Colon (tissue), 2 donors: Measurements from ENCODE around the gene WWTR1.

Source experiments
- FAIRE-seq: peaks from 2 replicates; lab custom pipeline; 2012; peaks lifted over from hg19 to GRCh38; lab: Jason Lieb, UNC
- donor health status: control.
- donor health status: control.

The WWTR1 gene

DNA sequence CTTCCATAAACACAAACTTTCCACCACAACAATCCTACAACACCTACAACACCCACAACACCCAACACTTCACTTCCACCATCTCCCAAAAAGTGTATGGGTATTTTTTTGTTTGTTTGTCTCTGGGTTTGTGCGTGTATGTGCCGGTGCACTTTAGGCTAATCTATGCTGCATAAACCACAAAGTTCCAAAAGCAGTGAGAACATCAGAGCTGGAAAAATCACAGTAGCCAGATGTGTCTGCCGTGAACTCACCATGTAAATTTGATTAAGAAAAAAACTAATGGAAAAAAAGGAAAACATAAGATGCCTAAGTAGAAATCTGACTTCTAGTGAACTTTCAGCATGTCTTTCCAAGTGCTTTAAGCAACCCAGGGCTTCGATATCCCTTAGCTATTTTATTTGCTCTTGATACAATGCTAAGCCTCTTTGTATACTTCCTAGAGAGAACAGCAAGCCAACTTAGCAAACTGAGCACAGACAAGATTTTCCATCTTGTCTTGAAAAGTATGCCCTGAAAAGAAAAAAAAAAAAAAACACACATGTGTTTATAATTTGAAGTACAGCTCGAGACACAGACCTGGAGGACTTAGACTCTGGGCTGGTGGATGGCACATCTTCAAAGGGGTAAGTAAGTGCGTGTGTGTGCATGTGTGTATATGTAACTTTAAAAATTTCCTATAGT, 91.4 kb downstream of the WWTR1 start:
- no peak for FAIRE-seq

DNA sequence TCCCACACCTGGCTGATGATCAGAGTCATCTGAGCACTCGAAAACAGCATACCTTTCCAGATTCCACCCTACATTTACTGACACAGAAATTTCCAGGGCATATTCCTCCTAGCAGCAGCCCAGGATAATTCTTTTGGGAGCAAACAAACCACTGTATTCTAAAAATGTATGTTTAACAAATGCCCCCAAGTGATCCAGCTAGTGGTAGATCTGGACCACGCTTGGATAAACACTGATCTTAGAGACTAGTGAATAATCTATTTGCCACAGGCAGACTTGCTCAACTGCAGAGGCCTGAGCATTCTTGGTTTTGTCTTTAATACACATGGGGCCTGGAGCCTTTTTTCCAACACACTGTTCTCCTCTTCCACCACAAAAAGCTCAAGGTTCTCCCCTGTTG, 93.7 kb downstream of the WWTR1 start:
- no peak for FAIRE-seq

DNA sequence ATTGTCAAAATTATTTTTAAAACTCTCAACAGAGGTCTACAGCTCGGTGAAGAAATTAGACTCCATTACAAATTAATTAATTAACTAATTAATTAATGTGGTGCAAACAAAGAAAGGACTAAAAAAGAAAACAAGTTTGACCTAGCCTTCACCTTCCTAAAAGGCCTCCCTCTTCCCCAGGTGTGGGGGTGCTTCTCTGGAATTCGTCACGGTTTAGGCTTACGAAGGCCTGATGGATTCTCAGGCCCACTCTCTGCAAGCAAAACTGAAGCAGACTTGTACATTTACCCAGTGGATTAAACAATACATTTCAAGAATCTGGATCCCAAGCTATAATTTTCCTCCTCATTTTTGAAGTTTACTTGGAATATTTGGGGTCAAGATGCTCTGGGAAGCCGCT, 94.7 kb downstream of the WWTR1 start:
- no peak for FAIRE-seq

DNA sequence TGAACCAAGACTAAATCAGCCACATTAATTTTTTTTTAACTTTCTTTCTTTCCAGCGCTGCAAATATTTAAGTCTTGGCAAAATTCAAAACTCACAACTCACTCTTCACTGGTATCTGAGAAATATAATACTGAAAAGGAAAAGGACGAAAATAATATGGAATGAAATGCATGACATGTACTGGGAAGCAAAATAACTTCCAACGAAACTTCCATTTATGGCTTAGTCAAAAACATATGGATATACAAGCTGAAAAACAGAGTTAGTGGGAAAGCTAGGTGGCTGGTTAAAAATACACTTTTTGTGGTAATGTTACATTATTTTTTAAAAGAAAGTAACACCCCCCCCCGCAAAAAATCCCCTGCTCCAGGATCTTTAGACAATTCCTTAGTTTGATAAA, 97.2 kb downstream of the WWTR1 start:
- no peak for FAIRE-seq

DNA sequence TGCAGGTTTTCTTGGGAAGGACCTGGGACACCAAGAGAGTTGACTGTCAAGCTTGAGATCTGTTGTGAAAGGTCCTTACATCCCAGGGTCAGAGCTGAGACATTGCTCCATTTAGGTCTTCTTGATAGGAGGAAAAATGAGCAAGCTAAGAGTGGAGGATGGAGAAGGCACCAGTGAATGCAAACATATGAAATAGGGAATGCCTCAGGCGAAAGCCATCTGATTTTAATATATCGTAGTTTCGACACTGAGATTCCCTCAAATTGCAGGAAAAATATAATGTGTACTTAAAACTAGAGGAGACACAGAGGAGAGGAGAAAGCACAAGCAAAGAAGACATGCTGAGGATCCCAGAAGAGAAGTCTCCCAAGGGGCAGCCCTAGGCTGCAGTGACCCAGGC, 97.8 kb downstream of the WWTR1 start:
- no peak for FAIRE-seq

DNA sequence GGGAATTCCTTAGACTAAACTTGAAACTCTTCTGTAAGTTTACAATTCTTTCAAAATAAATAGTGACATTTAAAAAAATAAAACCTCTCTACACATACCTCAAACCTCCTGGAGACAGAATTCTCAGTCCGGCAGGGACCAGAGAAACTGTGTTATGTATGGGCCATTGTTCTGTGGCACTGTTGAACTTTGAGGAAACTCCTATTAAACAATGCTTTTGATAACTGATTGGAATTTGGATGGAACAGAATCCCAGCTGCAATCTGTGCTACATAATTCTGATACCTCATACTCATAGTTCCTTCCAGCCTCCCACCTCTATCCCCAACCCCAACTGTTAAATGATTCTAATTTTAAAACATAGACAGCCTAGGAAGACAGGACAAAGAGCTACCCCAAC, 98.3 kb downstream of the WWTR1 start:
- no peak for FAIRE-seq

DNA sequence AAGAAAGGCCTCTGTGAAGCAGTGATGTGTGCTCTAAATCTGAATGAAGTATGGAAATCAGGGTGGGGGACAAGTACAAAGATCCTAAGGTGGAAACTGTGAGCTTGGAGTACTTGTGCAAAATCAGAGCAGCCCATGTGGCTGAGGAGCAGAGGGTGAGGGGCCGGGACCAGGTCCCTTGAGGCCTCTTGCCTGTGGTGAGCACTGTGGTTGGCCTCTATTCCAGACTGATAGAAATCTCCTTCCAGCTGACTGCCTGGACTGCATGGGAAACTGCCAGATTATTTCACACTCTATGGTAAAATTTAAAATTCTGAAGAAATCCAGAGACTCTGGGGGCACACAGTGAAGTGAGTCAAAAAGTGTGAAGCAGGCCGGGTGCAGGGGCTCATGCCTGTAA, 101.9 kb downstream of the WWTR1 start:
- no peak for FAIRE-seq

DNA sequence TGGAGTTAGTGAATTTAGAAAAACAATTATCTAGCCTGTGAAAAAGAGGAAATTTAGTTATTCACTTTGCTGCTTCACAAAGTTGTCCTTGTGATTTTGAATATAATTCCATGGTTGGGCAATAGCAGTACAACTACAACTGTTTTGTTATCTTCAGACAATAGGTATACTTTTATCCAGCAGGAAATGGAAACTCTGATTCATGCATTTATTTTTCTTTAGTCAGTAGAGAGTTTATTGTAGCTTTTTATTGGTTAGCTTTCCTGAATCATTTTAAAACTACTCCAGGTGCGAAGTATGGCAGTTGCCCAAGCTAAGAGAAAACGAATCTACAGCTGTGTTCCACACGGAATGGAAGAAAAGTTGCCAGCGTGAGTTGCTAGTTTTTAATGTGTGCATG, 103.0 kb downstream of the WWTR1 start:
- FAIRE-seq = no peak

DNA sequence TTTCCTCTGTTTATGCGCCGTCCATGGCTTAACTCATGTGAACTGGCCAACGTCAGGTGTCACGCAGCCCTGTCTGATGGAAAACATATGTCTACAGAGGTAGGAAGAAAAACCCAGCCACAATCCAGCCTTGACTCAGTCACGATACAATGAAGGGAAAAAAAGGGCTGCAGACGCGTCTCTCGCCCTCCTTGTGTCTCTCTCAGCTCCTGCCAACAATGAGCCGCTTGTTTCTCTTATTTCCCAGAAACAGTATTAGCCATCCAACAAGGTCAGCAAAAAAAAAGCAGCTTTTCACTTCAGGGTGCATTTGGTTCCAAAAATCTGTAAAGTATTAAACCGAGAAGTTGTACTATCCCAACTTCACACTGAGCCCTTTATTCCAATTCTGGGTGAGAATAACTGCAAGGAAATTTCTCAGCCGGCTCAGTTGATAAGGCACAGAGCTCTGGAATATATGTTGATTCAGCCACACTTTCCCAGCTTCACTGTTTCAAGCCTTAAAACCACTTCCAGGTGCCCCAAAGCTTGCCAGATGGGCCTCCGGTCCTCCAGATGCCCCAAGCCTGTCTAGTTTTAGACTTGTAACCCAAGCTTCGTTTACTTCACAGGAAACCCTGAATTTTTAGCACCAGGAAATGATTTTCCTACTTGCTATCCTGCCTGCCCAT, 103.9 kb downstream of the WWTR1 start:
- FAIRE-seq = no peak

DNA sequence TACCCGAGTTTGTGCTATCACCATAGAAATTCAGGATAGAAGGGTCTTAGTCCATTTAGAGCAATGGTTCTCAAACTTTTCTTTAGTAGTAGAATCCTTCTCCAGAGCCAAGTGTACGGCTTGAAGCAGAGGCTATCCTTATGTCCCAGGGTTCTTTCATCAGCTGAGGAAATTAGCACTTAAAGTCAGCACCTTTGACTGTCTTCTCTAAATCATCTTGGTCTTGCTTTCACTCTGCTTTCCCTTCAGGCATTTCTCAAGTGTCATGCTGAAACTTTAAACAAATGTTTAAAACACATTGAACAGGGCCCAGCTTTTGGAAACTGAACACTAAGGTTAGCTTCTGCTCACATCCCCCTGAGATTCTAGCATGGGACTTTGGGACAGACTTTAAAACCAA, 105.1 kb downstream of the WWTR1 start:
- no peak for FAIRE-seq

DNA sequence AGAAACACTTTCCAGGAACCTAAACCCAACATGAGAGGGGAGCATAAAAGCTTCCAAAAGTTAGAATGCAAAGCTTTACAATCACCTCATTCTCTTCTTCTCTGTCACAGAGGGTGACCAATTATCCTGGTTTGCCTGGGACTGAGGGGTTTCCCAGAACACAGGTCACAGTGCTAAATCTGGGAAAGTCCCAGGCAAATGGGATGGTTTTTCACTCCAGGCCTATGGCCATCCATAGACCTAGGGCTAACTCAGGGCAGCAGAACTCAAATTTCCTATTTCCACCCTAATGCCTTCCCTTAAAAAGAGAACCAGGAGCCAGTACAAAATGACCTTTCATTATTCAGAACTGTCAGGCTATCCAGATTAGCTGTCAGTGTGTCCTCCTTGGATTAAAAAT, 106.3 kb downstream of the WWTR1 start:
- no peak for FAIRE-seq

DNA sequence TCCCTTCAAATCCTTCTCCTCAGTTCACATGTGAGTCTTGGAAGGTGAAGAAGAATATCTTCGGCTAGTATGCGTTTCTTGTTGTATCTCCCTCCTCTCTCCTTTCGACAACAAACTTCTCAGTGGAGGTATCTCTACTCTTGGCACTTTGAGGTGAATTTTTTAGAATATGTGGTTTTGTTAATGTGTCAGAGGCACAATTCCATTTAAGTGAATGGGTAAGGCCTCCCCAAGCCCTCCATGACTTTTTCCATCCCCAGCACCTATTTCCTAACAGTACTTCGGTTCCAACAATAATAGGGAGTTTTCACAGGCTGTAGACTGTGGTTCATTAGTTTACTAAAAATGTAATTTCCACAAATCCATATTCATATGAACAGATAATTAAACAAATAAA, 109.2 kb downstream of the WWTR1 start:
- FAIRE-seq = no peak

DNA sequence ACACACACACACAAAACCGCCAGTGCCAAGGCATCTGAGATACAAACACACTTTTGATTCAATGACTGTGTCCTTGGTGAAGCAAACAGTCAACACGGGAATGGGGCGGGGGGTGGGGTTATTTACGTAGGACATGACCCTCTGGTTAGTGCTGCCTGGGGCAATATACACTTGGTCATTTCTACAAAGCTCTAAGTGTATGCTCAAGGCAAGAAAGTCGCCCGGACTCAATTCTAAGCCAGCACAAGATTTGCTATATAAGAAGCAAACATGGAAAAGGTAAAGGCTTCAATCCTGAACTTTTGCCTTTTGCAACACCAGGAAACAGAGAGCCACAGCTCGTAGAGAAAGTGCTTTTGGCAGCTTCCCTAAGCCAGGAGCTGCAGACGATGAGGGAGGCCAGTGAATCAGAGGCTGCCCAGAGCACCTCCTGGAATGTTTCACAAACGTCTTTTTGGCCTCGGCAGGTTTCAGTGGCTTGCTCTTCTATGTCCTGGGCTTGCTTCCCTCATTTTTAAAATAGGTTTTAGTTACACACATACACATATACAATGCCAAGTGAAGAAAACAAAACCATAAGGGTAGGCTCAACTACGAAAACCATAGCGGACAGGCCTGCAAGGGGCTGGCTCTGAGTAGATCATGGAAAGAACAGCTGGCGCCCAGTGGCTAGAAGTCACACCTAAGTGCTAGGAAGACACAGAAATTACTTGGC, 109.7 kb downstream of the WWTR1 start:
- FAIRE-seq = no peak

DNA sequence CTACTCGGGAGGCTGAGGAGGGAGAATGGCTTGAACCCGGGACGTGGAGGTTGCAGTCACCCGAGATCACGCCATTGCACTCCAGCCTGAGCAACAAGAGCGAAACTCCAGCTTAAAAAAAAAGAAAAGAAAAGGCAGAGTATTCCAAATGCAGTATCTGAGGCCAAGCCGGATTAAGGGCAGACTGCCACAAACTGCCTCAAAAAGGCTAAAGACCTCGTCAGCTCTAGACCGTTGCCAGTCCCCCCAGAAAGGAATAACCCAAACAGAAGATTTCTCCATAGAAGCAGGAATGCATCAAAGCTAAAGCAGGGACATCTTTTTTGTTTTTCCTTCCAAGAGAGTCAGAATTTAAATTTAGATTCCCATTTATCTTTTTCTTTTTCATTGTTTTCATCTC, 110.4 kb downstream of the WWTR1 start:
- no peak for FAIRE-seq

DNA sequence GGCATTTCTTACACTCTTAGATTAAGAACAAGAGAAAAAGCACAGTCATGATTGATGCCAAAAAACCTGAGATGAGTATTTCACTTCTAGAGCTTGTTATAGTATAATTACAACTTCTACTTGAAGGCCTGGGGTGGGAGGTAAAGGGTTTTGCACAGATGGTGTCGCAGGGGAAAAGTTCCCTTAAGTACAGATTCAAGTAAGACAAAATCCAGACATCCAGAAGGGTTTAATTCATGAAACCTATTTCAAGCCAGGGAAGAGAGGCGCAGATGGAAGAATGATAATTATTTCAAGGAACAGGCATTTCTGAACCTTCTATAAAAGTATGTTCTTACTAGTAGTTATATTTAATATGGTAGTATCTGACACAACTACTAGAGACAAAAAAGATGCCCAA, 112.8 kb downstream of the WWTR1 start:
- FAIRE-seq = no peak

DNA sequence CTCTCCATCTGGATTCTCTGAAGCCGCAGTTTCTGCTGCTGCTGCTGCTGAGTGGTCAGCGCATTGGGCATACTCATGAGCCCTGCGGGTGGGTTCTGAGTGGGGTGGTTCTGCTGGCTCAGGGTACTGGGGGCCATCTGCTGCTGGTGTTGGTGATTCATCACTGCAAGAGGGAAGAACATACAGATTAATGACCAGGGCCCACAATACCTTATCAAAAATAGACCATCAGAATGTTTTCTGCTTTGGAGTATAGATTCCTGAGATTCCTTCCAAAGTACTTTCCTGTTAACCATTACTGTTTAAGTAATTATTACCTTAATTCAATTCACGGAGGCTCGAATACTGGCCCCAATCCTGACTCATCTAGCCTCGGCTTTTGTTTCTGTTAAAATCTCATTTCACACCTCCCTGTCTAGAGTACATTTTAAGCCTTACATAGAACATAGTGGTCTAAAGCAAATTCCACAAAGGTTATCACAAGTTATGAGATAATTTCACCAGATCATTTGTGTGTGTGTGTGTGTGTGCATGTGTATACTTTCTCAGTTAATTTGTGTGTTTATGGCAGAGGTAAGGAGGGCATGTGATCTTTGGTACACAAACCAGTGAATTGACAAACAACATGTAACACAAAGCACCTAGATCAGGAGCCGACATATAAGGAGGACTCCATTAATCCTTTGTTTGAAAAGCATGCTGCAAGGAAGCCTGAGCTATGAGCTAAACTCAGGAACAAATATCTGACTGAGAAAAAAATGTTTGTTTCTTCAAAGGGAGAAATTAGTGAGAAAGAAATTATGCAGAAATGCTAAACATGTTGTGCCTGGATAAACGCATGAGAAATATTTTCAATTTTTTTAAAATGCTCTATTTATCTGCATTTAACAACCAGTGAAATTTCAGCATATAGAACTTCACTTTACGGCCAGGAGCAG, 115.2 kb downstream of the WWTR1 start:
- FAIRE-seq = no peak

DNA sequence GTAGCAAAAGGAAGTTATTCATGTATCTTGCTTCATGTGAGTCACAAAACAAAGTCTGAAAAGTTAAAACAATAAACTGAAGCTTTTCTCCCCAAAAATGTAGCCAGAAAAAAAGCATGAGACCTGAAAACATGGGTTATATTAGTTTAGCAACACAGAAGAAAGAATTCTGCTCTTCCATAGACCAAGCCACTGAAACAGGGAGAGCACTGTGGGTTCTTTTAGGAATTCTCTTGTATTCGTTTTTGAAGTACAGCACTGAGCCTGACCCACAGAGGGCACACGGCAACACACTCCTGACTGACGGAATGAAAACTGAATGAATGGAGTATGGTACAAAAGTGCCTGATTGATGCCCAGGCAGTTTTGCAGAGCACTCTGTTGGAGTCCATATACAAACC, 116.7 kb downstream of the WWTR1 start:
- FAIRE-seq = no peak

DNA sequence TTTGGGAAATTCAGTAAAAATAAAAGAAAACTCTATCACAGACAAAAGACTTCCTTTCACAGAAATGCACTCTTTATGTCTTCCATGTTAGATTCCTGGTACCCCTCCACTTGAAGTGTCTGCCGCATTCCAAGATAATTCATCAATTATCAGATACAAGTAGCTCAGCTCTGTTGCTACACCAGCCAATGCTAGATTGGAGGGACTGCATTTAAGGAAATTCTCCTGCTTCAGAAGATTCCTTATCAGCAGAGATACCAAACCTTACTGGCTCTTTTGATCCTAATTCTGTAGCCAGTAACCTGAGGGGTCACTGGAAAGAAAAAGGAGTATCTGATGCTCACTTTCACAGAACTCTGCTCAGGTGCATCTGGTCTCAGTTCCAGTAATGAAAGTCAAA, 119.5 kb downstream of the WWTR1 start:
- no peak for FAIRE-seq

DNA sequence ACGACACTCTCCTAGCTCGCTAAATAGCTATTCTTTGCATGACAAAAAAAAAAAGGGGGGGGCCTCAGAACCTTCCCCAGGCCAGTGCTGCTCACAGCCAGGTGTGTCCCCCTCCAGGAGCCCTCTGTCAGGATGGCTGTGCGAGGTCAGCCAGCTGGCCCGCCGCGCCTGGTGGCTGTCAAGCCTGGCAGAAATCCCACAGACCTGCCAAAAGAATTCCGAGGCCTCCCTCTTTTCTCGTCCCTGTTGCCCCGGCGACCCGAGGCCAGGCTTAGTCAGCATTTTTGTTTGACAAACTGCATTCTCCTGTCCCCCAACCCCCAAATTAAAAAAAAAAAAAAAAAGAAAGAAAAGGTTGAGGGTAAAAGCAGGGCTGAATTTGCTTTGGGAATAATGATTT, 121.4 kb downstream of the WWTR1 start:
- FAIRE-seq = no peak

DNA sequence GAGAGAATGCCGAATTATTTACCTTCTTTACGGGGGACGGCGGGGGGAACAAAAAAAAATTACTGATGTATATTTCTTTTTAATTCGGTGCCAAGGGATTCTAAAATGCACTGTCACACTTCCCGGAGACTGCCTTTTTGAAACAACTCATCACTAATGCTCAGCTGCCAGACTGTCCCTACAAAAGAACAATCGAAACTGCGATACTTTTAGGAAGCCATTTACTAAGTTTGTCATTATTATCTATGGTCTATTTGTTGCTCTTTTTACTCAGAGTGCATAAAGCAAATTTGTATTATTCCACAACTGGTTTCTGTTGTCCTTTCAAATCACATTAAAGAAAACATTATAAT, 122.5 kb downstream of the WWTR1 start:
- no peak for FAIRE-seq

DNA sequence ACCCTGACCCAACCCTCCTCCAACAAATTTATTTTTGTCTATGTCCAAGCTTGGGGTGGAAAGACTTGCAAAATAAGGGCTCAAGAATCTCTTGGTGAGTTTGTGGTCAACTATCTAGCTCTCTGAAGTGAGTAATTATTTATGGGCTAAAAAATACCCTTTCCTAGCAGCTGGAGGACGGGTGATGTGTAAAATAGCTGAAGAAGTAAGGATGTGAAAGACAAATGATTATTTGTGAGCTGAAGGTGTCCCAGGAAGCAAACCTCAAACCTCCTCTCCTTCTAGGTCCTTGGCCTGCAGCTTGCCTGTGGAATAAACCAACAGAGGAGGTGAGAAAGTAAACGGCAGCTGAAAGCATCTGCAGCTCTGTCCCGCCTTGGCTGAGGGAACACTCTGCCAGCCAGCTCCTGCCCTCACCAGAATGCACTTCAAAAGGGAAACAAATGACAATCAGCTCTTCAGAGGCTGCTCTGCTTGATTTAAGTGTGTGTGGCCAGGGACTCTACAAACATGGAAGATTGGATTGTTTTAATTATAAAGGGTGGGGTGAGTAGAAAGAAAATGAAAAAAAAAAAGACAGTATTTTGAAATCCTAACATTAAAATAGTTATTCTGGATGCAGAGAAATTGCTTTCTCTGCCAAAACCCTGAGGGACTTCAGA, 123.0 kb downstream of the WWTR1 start:
- no peak for FAIRE-seq

DNA sequence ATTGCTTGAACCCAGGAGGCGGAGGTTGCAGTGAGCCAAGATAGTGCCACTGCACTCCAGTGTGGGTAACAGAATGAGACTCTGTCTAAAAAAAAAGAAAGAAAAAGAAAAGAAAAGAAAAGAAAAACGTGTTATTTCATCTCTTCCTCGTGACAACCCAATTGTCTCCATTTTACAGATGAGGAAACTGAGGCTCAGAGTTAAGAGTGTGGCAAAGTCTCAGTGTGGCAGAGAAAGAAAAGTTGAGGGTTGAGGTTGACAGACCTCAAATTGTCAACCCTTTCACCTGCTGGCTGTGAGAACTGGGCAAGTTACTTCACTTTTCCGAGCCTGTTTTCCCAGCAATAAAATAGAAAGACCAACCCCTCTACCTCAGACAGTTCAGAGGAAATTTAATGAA, 123.7 kb downstream of the WWTR1 start:
- FAIRE-seq = no peak
